Activated CD8-positive, alpha-beta T cell treated with anti-CD3 and anti-CD28 coated beads for 36 hours (primary cell): ENCODE results near the gene ATP2B2. TPM values are rescaled to one million over a fixed set of nuclear protein-coding genes. Genes with fewer than 3 reads are reported as not detected.

ENCODE experiments used
- ATAC-seq: fragments of 200-7000 bp; cut with Tn5 transposase; one replicate; pipeline ENCODE4 v1.10.0; 2021; ENCODE audit warnings: mild to moderate bottlenecking, moderate library complexity
- CTCF ChIA-PET: fragments of 350-600 bp; sonication (Branson Sonifier 250); formaldehyde crosslinking; loops from one replicate; lab custom pipeline; 2021; ENCODE audit warnings: antibody characterized with exemption; lab: Charles Lee
- POLR2A ChIA-PET: fragments of 350-600 bp; sonication (Branson Sonifier 250); formaldehyde crosslinking; loops from one replicate; lab custom pipeline; 2021; ENCODE audit warnings: antibody characterized with exemption; lab: Charles Lee
- DNase-seq: peaks from one replicate; pipeline ENCODE4 v3.0.0-alpha.2; 2020
- H3K27ac Mint-ChIP-seq: one replicate; pipeline ENCODE4 v1.8.0; 2021; ENCODE audit warnings: mild to moderate bottlenecking, mixed read lengths
- H3K27me3 Mint-ChIP-seq: one replicate; pipeline ENCODE4 v1.8.0; 2021; ENCODE audit warnings: mixed read lengths
- H3K36me3 Mint-ChIP-seq: one replicate; pipeline ENCODE4 v1.8.0; 2021; ENCODE audit warnings: low read depth, mixed read lengths
- H3K4me1 Mint-ChIP-seq: one replicate; pipeline ENCODE4 v1.8.0; 2021; ENCODE audit warnings: low read depth, mixed read lengths
- H3K4me3 Mint-ChIP-seq: one replicate; pipeline ENCODE4 v1.8.0; 2021; ENCODE audit warnings: mild to moderate bottlenecking, moderate library complexity, mixed read lengths
- H3K9me3 Mint-ChIP-seq: one replicate; pipeline ENCODE4 v1.8.0; 2021; ENCODE audit warnings: mixed read lengths
- CTCF ChIP-seq: fragments of 200-600 bp; IDR thresholded peaks from one replicate; pipeline ENCODE4 v1.8.0; 2022; ENCODE audit warnings: antibody characterized with exemption, mild to moderate bottlenecking
- intact Hi-C: fragments of 100-400 bp; cut with micrococcal nuclease; formaldehyde crosslinking; loops from one replicate; pipeline ENCODE4 v1.10.0; 2022
- total RNA-seq, 2 experiments: library from RNA; stranded (reverse); gene quantifications; one replicate each; pipeline ENCODE4 v1.2.3, GENCODE V29; 2021

ATP2B2 gene
- total RNA-seq, 2 experiments from 2014 or later: not detected

- peaks cover 36% of the 10 kb centered on the region for H3K4me1 Mint-ChIP-seq
- CTCF ChIA-PET: interaction anchor here (1.9 kb wide), 1 partner anchor 70 kb away, joined by 6 read pairs; no protein-coding TSS in a partner anchor
- POLR2A ChIA-PET: no interaction called here
- peak; percentile 14 for ATAC-seq
- H3K27me3 Mint-ChIP-seq: peaks cover 15% of the 10 kb centered on the region
- no peak for DNase-seq
- TF ChIP-seq CTCF: no peak
- no peaks in the 10 kb centered on the region for H3K9me3 Mint-ChIP-seq
- intact Hi-C loops: no loop called here
- no peaks in the 10 kb centered on the region for H3K36me3 Mint-ChIP-seq
- H3K27ac Mint-ChIP-seq: no peak overlapping the region
- no peak overlapping the region for H3K4me3 Mint-ChIP-seq
Measured at GRCh38 chr3:10365791-10366190, 139.6 kb downstream of the ATP2B2 start.

- intact Hi-C loops: no loop called here
- Mint-ChIP-seq H3K27ac (no peak overlapping the region), H3K4me3 (no peak overlapping the region), H3K36me3 (no peaks in the 10 kb centered on the region), H3K4me1 (peaks cover 33% of the 10 kb centered on the region), H3K9me3 (no peaks in the 10 kb centered on the region), H3K27me3 (peaks cover 13% of the 10 kb centered on the region)
- DNase-seq: no peak
- ChIA-PET POLR2A (no interaction called here), CTCF (no interaction called here)
- ATAC-seq: no peak
- TF ChIP-seq CTCF: no peak
Measured at GRCh38 chr3:10365316-10365715, 140.1 kb downstream of the ATP2B2 start.

- H3K27me3 Mint-ChIP-seq: peaks cover 13% of the 10 kb centered on the region
- peaks cover 33% of the 10 kb centered on the region for H3K4me1 Mint-ChIP-seq
- ATAC-seq: no peak
- no peak overlapping the region for H3K27ac Mint-ChIP-seq
- CTCF ChIA-PET: no interaction called here
- intact Hi-C loops: no loop called here
- H3K36me3 Mint-ChIP-seq: no peaks in the 10 kb centered on the region
- no peak overlapping the region for H3K4me3 Mint-ChIP-seq
- POLR2A ChIA-PET: no interaction called here
- DNase-seq: no peak
- H3K9me3 Mint-ChIP-seq: no peaks in the 10 kb centered on the region
- no peak for TF ChIP-seq CTCF
Measured at GRCh38 chr3:10364806-10365205, 140.6 kb downstream of the ATP2B2 start.

- DNase-seq (peak; percentile 27), ATAC-seq (peak; percentile 59)
- peaks cover 12% of the 10 kb centered on the region for H3K27me3 Mint-ChIP-seq
- no peaks in the 10 kb centered on the region for H3K9me3 Mint-ChIP-seq
- TF ChIP-seq CTCF: no peak
- H3K4me3 Mint-ChIP-seq: no peak overlapping the region
- H3K4me1 Mint-ChIP-seq: peaks cover 33% of the 10 kb centered on the region
- intact Hi-C loops: no loop called here
- H3K27ac Mint-ChIP-seq: no peak overlapping the region
- ChIA-PET POLR2A (no interaction called here), CTCF (interaction anchor here (1.3 kb wide), 1 partner anchor 20 kb away, joined by 7 read pairs; no protein-coding TSS in a partner anchor)
- H3K36me3 Mint-ChIP-seq: no peaks in the 10 kb centered on the region
Measured at GRCh38 chr3:10363935-10364334, 141.5 kb downstream of the ATP2B2 start.

GRCh38 chr3:10361375-10361774 is 144.0 kb downstream of the ATP2B2 start:
- H3K27ac Mint-ChIP-seq: no peak overlapping the region
- no peak for DNase-seq
- ATAC-seq: no peak
- no peak for TF ChIP-seq CTCF
- no peaks in the 10 kb centered on the region for H3K36me3 Mint-ChIP-seq
- POLR2A ChIA-PET: interaction anchor here (0.9 kb wide), 1 partner anchor 320 kb away, joined by 3 read pairs; no protein-coding TSS in a partner anchor
- no peak overlapping the region for H3K4me3 Mint-ChIP-seq
- CTCF ChIA-PET: interaction anchor here (1.3 to 1.7 kb wide), 3 partner anchors 17 to 39 kb away, joined by 3 to 5 read pairs (median 3); no protein-coding TSS in a partner anchor
- H3K27me3 Mint-ChIP-seq: peaks cover 6% of the 10 kb centered on the region
- H3K9me3 Mint-ChIP-seq: no peaks in the 10 kb centered on the region
- H3K4me1 Mint-ChIP-seq: peaks cover 22% of the 10 kb centered on the region
- intact Hi-C loops: no loop called here
